ENCODE results near the gene ARV1.

Gene ARV1

DNA sequence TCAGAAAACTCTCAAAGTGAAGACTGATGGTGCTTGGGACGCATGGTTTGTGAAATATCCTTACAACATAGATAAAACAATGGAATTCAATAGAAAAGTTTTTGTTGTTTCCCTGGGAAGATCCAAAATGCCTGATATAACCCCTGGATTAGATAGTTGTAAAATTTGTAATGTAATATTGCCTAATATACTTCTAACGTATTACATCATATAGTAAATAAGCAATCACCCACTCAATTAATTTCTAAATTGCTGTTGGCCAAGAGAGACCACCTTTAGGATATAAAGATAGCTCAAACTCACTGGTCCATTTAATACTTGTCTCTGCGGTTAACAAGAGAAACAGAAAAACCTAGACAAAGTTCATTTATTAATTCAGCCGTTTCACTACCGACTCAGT is 42.4 kb upstream of the ARV1 start:
- ATAC-seq: no peak
- TF ChIP-seq, protein P1, sequence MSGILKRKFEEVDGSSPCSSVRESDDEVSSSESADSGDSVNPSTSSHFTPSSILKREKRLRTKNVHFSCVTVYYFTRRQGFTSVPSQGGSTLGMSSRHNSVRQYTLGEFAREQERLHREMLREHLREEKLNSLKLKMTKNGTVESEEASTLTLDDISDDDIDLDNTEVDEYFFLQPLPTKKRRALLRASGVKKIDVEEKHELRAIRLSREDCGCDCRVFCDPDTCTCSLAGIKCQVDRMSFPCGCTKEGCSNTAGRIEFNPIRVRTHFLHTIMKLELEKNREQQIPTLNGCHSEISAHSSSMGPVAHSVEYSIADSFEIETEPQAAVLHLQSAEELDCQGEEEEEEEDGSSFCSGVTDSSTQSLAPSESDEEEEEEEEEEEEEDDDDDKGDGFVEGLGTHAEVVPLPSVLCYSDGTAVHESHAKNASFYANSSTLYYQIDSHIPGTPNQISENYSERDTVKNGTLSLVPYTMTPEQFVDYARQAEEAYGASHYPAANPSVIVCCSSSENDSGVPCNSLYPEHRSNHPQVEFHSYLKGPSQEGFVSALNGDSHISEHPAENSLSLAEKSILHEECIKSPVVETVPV (CRISPR knock-in tag; IDR thresholded peaks at IDR 0.05): no peak
- TF ChIP-seq TOX (CRISPR knock-in tag; IDR thresholded peaks at IDR 0.05; ENCODE audit: borderline replicate concordance): no peak
- TF ChIP-seq ZFP3 (CRISPR knock-in tag; IDR thresholded peaks at IDR 0.05): no peak
- TF ChIP-seq, protein P2, sequence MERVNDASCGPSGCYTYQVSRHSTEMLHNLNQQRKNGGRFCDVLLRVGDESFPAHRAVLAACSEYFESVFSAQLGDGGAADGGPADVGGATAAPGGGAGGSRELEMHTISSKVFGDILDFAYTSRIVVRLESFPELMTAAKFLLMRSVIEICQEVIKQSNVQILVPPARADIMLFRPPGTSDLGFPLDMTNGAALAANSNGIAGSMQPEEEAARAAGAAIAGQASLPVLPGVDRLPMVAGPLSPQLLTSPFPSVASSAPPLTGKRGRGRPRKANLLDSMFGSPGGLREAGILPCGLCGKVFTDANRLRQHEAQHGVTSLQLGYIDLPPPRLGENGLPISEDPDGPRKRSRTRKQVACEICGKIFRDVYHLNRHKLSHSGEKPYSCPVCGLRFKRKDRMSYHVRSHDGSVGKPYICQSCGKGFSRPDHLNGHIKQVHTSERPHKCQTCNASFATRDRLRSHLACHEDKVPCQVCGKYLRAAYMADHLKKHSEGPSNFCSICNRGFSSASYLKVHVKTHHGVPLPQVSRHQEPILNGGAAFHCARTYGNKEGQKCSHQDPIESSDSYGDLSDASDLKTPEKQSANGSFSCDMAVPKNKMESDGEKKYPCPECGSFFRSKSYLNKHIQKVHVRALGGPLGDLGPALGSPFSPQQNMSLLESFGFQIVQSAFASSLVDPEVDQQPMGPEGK (CRISPR knock-in tag; IDR thresholded peaks at IDR 0.05; ENCODE audit: borderline replicate concordance): no peak
- TF ChIP-seq, protein P3, sequence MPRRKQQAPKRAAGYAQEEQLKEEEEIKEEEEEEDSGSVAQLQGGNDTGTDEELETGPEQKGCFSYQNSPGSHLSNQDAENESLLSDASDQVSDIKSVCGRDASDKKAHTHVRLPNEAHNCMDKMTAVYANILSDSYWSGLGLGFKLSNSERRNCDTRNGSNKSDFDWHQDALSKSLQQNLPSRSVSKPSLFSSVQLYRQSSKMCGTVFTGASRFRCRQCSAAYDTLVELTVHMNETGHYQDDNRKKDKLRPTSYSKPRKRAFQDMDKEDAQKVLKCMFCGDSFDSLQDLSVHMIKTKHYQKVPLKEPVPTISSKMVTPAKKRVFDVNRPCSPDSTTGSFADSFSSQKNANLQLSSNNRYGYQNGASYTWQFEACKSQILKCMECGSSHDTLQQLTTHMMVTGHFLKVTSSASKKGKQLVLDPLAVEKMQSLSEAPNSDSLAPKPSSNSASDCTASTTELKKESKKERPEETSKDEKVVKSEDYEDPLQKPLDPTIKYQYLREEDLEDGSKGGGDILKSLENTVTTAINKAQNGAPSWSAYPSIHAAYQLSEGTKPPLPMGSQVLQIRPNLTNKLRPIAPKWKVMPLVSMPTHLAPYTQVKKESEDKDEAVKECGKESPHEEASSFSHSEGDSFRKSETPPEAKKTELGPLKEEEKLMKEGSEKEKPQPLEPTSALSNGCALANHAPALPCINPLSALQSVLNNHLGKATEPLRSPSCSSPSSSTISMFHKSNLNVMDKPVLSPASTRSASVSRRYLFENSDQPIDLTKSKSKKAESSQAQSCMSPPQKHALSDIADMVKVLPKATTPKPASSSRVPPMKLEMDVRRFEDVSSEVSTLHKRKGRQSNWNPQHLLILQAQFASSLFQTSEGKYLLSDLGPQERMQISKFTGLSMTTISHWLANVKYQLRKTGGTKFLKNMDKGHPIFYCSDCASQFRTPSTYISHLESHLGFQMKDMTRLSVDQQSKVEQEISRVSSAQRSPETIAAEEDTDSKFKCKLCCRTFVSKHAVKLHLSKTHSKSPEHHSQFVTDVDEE (CRISPR knock-in tag; IDR thresholded peaks at IDR 0.05): no peak

DNA sequence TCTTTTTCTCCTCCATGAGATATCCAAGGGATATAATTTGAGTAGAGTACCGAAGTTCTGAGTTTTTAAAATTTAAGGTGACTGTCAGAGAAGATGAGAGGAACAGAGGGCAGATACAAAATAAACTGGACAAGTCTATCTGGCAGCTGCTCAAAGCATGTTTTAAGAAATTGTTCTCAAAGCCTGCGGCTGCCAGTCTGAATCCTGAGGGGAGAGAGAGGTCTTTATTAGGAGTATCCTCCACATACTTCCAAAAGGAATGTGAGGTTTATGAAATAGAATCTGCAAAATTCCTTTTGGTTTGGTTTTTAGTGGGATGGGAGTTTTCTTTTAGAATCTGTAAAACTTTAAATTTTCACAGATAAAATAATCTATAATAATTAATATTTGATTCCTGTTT is 41.5 kb upstream of the ARV1 start:
- TF ChIP-seq CSDC2 (CRISPR knock-in tag; IDR thresholded peaks at IDR 0.05) (no peak), GLIS3 (CRISPR knock-in tag; IDR thresholded peaks at IDR 0.05) (no peak), ARNTL (CRISPR knock-in tag; IDR thresholded peaks at IDR 0.05; ENCODE audit: borderline replicate concordance, low read depth) (no peak), ZFP3 (CRISPR knock-in tag; IDR thresholded peaks at IDR 0.05) (no peak)
- TF ChIP-seq, protein P2 (CRISPR knock-in tag; IDR thresholded peaks at IDR 0.05; ENCODE audit: borderline replicate concordance): no peak
- no peak for ATAC-seq

DNA sequence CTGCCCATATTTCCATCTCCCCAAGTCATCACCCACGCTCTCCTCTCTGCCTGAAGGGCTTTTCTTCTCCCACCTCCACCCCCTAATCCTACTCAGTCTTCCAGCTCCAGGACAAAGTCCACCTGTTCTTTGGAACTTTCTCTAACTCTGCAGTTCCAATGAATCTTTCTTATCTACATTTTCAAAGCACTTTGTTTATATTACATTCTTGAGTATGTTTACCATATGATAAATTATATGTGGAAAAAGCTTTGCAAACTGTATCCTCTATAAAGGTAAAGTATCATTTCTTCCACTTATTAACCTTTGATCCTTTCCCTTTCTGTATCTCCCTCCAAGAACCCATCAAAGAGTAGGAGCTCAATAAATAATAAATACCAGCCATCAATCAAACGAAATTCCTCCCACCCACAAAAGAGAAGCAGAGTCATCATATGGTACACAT is 39.9 kb upstream of the ARV1 start:
- no peak for ATAC-seq
- TF ChIP-seq, protein P2 (CRISPR knock-in tag; IDR thresholded peaks at IDR 0.05; ENCODE audit: borderline replicate concordance): no peak
- TF ChIP-seq ZFP3 (CRISPR knock-in tag; IDR thresholded peaks at IDR 0.05) (no peak), TOX (CRISPR knock-in tag; IDR thresholded peaks at IDR 0.05; ENCODE audit: borderline replicate concordance) (no peak), ZNF565 (CRISPR knock-in tag; conservative IDR thresholded peaks at IDR 0.05; ENCODE audit: low read depth) (no peak), CSDC2 (CRISPR knock-in tag; IDR thresholded peaks at IDR 0.05) (no peak), RARB (CRISPR knock-in tag; IDR thresholded peaks at IDR 0.05) (no peak), ISL1 (CRISPR knock-in tag; IDR thresholded peaks at IDR 0.05) (no peak), ZC3H10 (CRISPR knock-in tag; IDR thresholded peaks at IDR 0.05) (no peak), ZNF8 (CRISPR knock-in tag; IDR thresholded peaks at IDR 0.05) (no peak)
- TF ChIP-seq, protein P1 (CRISPR knock-in tag; IDR thresholded peaks at IDR 0.05): no peak
- TF ChIP-seq, protein P3 (CRISPR knock-in tag; IDR thresholded peaks at IDR 0.05): no peak
